Endothelial cell of umbilical vein (primary cell): ENCODE measurements around the gene ICOSLG. TPM values are rescaled to one million over a fixed set of nuclear protein-coding genes. Genes with fewer than 3 reads are reported as not detected.

Experiments used
- BruUV-seq: library from RNA; stranded (reverse); fragments of 400-500 nt; replicated peaks from 2 replicates; lab custom pipeline; 2021; lab: Mats Ljungman, UMichigan
- CTCF ChIA-PET: fragments of 300-600, 350-600 bp; sonication (Branson Sonifier 250); formaldehyde crosslinking; loops from one replicate; lab custom pipeline; 2021; ENCODE audit warnings: antibody characterized with exemption, inconsistent platforms; lab: Charles Lee
- POLR2A ChIA-PET: fragments of 300-600, 350-600 bp; sonication (Branson Sonifier 250); formaldehyde crosslinking; loops from one replicate; lab custom pipeline; 2021; ENCODE audit warnings: antibody characterized with exemption, inconsistent platforms; lab: Charles Lee
- DNase-seq: peaks from one replicate; pipeline ENCODE4 v3.0.0-alpha.2; 2011; ENCODE audit warnings: low read depth, low spot score
- FAIRE-seq: peaks from 2 replicates; lab custom pipeline; 2011; peaks lifted over from hg19 to GRCh38; lab: Jason Lieb, UNC
- H2AFZ ChIP-seq: 2 replicates; pipeline ENCODE4 v1.6.0; 2012; ENCODE audit warnings: low read depth, low read length, control low read depth, inconsistent platforms
- H3K27ac ChIP-seq: 2 replicates; pipeline ENCODE4 v1.5.1; 2011; ENCODE audit warnings: low read depth, mild to moderate bottlenecking, control low read depth, low read length, moderate library complexity; ENCODE audit not compliant: insufficient read depth
- H3K27me3 ChIP-seq, 2 experiments: 2 replicates each; pipeline versions ENCODE4 v1.6.0 to v1.6.1; 2011; ENCODE audit warnings: low read length in 2 of 2, mixed read lengths in 1 of 2; ENCODE audit not compliant: control insufficient read depth in 2 of 2, insufficient read depth in 2 of 2
- H3K36me3 ChIP-seq, 2 experiments: 2 replicates in 1 of 2; 3 replicates in 1 of 2; pipeline ENCODE4 v1.5.1; 2011; ENCODE audit warnings: low read length in 2 of 2, mild to moderate bottlenecking in 1 of 2, moderate library complexity in 1 of 2; ENCODE audit not compliant: control insufficient read depth in 2 of 2, insufficient read depth in 2 of 2; ENCODE audit errors: extremely low read depth in 1 of 2
- H3K4me1 ChIP-seq: 3 replicates; pipeline ENCODE4 v1.5.1; 2011; ENCODE audit warnings: mild to moderate bottlenecking, low read length; ENCODE audit not compliant: control insufficient read depth, insufficient read depth; ENCODE audit errors: extremely low read depth
- H3K4me2 ChIP-seq: 2 replicates; pipeline ENCODE4 v1.6.1; 2011; ENCODE audit warnings: low read length, control low read depth, mixed read lengths; ENCODE audit not compliant: insufficient read depth
- H3K4me3 ChIP-seq, 3 experiments: fragments of 200-600 bp in 1 of 3; sonication (generic), shearing (Covaris generic) in 1 of 3; replicated peaks in 1 of 3; 2 replicates each; pipeline ENCODE4 v1.5.1; 2011 to 2016; ENCODE audit warnings: control low read depth in 3 of 3, low read length in 3 of 3, mild to moderate bottlenecking in 2 of 3, inconsistent platforms in 1 of 3, low read depth in 1 of 3, moderate library complexity in 1 of 3; ENCODE audit not compliant: insufficient read depth in 1 of 3
- H3K79me2 ChIP-seq: 2 replicates; pipeline ENCODE4 v1.6.0; 2012; ENCODE audit warnings: low read length, inconsistent platforms; ENCODE audit not compliant: control insufficient read depth, insufficient read depth
- H3K9ac ChIP-seq: replicated peaks from 2 replicates; pipeline ENCODE3; 2011; ENCODE audit warnings: low read length, control low read depth; ENCODE audit not compliant: insufficient read depth; ENCODE audit errors: extremely low read depth
- H3K9me1 ChIP-seq: replicated peaks from 3 replicates; pipeline ENCODE4 v1.6.0; 2011; ENCODE audit warnings: mild to moderate bottlenecking, low read length; ENCODE audit not compliant: control insufficient read depth, insufficient read depth; ENCODE audit errors: extremely low read depth
- H3K9me3 ChIP-seq: replicated peaks from 2 replicates; pipeline ENCODE4 v1.5.1; 2012; ENCODE audit warnings: low read length, inconsistent platforms; ENCODE audit not compliant: control insufficient read depth, insufficient read depth
- H4K20me1 ChIP-seq: replicated peaks from 2 replicates; pipeline ENCODE3; 2011; ENCODE audit warnings: mild to moderate bottlenecking, low read length; ENCODE audit not compliant: control insufficient read depth, insufficient read depth; ENCODE audit errors: extremely low read depth
- CTCF ChIP-seq, 2 donors: IDR thresholded peaks; 1 replicate in 1 of 2; 2 replicates in 1 of 2; pipeline ENCODE4 v1.5.1; 2011; ENCODE audit warnings: low read length in 2 of 2, mild to moderate bottlenecking in 2 of 2, moderate library complexity in 2 of 2, control low read depth in 1 of 2, inconsistent platforms in 1 of 2, low read depth in 1 of 2; ENCODE audit not compliant: insufficient read depth in 1 of 2; ENCODE audit errors: extremely low read depth in 1 of 2
- EZH2 ChIP-seq: IDR thresholded peaks from 2 replicates; pipeline ENCODE4 v1.6.1; 2012; ENCODE audit warnings: borderline replicate concordance, low read depth, mild to moderate bottlenecking, moderate library complexity, low read length, inconsistent platforms; ENCODE audit not compliant: severe bottlenecking
- FOS ChIP-seq: IDR thresholded peaks from 2 replicates; pipeline ENCODE4 v1.6.1; 2011; ENCODE audit warnings: mild to moderate bottlenecking, low read length, moderate library complexity, borderline replicate concordance; ENCODE audit not compliant: insufficient read depth
- GATA2 ChIP-seq: IDR thresholded peaks from 2 replicates; pipeline ENCODE4 v1.7.0; 2011; ENCODE audit warnings: low read depth, mild to moderate bottlenecking, moderate library complexity, mixed read lengths, low read length; ENCODE audit not compliant: insufficient read length, insufficient read depth
- JUN ChIP-seq: IDR thresholded peaks from 2 replicates; pipeline ENCODE4 v1.6.1; 2011; ENCODE audit warnings: borderline replicate concordance, low read depth; ENCODE audit not compliant: insufficient read length, insufficient read depth
- MAX ChIP-seq: IDR thresholded peaks from 2 replicates; pipeline ENCODE4 v1.6.1; 2011; ENCODE audit not compliant: insufficient read depth, insufficient read length
- MYC ChIP-seq: IDR thresholded peaks from one replicate; pipeline ENCODE4 v1.6.1; 2011; ENCODE audit warnings: mild to moderate bottlenecking, low read depth, low read length
- POLR2A ChIP-seq: IDR thresholded peaks from 2 replicates; pipeline ENCODE4 v1.6.1; 2012; ENCODE audit warnings: low read depth, mild to moderate bottlenecking, control low read depth, low read length
- POLR2AphosphoS5 ChIP-seq: IDR thresholded peaks from 2 replicates; pipeline ENCODE4 v1.6.1; 2012; ENCODE audit warnings: low read depth, mild to moderate bottlenecking, control low read depth, low read length, moderate library complexity; ENCODE audit not compliant: insufficient read depth
- dilution Hi-C: fragments of 300-500 bp; cut with MboI; formaldehyde crosslinking; loops from one replicate; pipeline ENCODE4 v1.15.0; 2019; ENCODE audit warnings: low sequenced_read_pairs; ENCODE audit not compliant: extremely low pct_ligation_motif_present
- intact Hi-C: fragments of 100-400 bp; cut with micrococcal nuclease; formaldehyde crosslinking; loops from one replicate; pipeline ENCODE4 v1.10.0; 2022
- polyA plus RNA-seq, 4 experiments: library from polyadenylated mRNA; depleted of rRNA in 3 of 4; stranded (reverse) in 3 of 4; unstranded in 1 of 4; fragments of >200 nt; gene quantifications; 2 replicates each; pipeline versions ENCODE4 v1.2.1 to v1.2.3, GENCODE V29; 2011 to 2012; ENCODE audit warnings: missing spikeins in 1 of 4
- total RNA-seq: library from RNA; stranded (reverse); gene quantifications from 2 replicates; pipeline ENCODE4 v1.2.3, GENCODE V29; 2021

Gene ICOSLG
- total and polyA plus RNA-seq, 2 donors (not counting 3 experiments of a cell fraction or from before 2014, with no cell fraction given): 0.91 to 2.9 TPM

- ChIA-PET CTCF (interaction anchor here (1.4 kb wide), 1 partner anchor 25 kb away, joined by 5 read pairs; no protein-coding TSS in a partner anchor), POLR2A (no interaction called here)
- Histone ChIP-seq H2AFZ (no peak overlapping the region), H3K27ac (no peak overlapping the region), H3K36me3 (no peaks in the 10 kb centered on the region), H3K79me2 (no peaks in the 10 kb centered on the region), H4K20me1 (no peaks in the 10 kb centered on the region), H3K9me3 (no peaks in the 10 kb centered on the region), H3K4me2 (no peak overlapping the region), H3K9me1 (no peaks in the 10 kb centered on the region), H3K9ac (no peak overlapping the region), H3K27me3 (no peaks in the 10 kb centered on the region), H3K4me3 (no peak overlapping the region), H3K4me1 (no peaks in the 10 kb centered on the region)
- no TSS peak for BruUV-seq
- intact Hi-C loops (no loop called here), dilution Hi-C loops (no loop called here)
- FAIRE-seq (no peak), DNase-seq (no peak)
- TF ChIP-seq FOS (no peak), MYC (no peak), EZH2 (no peak), MAX (no peak), POLR2A (no peak), CTCF (IDR thresholded peaks at IDR 0.05; ENCODE audit: extremely low read depth in 1 of 2, insufficient read depth in 1 of 2, low read depth in 1 of 2, low read length in 2 of 2) (no peak), GATA2 (no peak), JUN (no peak), POLR2AphosphoS5 (no peak)
Measured at GRCh38 chr21:44272284-44272858, 31.6 kb upstream of the ICOSLG start.
